Measurements from ENCODE around the gene TUBGCP6. TPM values are rescaled to one million over a fixed set of nuclear protein-coding genes. Genes with fewer than 3 reads are reported as not detected.

Gene TUBGCP6
- total RNA-seq, 3 donors from 2014 or later, result 34.2 to 66.2 (median 59.6) TPM

DNA sequence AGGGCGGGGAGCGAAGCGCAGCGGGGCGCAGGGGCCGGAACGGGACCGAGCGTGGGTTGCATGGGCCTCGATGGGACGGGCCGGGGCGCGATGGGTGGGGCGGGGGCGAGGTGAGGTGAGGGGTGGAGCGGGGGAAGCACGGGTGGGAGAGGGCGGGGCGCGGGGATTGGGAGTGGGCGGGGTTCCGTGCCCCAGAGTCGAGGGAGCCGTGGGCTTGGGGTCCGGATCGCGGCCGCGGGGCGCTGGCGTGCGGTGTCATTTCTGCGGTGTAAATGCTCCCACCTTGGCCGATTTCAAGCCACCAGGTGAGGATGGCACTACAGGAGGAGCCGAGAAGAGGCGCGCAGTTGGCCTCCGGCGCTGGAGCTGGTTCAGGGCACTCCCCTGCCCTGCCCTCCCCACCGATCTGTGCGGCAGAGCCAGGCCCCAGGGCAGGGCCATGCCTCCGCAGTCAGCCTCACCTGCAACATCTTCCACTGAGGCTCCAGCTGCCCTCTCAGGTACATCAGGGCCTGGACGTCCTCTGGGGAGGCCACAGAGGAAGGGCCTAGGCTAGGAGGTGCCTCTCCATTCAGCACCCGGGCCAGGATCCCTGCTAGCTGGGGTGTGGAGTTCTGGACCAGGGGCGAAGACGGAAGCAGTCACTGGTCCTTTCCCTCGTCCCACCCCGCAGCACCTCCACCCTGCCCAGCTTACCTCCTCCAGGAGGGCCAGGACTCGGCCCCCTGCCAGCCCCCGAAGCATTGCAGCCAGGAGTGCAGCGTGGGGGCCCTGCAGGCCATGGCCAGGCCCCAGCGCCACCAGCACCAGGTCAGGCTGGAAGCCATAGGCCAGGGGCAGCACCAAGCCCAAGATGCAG, 620 bp upstream of the TUBGCP6 start:
- Histone ChIP-seq H3K27me3 (no peaks in the 10 kb centered on the region), H3K4me1 (peaks cover 15 to 28% of the 10 kb centered on the region in 2 donors), H3K36me3 (no peaks in the 10 kb centered on the region), H3K9me3 (no peaks in the 10 kb centered on the region), H3K4me3 (peak overlapping the region; percentile 77 to 98 (median 93)), H3K27ac (peak overlapping the region; percentile 95 to 99)
- TF ChIP-seq POLR2AphosphoS5 (IDR thresholded peaks at IDR 0.05) (no peak), POLR2A (IDR thresholded peaks at IDR 0.05) (peak; percentile 4)
- TF ChIP-seq, protein P1, sequence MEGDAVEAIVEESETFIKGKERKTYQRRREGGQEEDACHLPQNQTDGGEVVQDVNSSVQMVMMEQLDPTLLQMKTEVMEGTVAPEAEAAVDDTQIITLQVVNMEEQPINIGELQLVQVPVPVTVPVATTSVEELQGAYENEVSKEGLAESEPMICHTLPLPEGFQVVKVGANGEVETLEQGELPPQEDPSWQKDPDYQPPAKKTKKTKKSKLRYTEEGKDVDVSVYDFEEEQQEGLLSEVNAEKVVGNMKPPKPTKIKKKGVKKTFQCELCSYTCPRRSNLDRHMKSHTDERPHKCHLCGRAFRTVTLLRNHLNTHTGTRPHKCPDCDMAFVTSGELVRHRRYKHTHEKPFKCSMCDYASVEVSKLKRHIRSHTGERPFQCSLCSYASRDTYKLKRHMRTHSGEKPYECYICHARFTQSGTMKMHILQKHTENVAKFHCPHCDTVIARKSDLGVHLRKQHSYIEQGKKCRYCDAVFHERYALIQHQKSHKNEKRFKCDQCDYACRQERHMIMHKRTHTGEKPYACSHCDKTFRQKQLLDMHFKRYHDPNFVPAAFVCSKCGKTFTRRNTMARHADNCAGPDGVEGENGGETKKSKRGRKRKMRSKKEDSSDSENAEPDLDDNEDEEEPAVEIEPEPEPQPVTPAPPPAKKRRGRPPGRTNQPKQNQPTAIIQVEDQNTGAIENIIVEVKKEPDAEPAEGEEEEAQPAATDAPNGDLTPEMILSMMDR (IDR thresholded peaks at IDR 0.05), result no peak
- DNase-seq (ENCODE audit: low spot score in 2 of 2), result no peak
- intact Hi-C loops (cut with DNase I; ENCODE audit: low total_unique reads), result no loop called here

DNA sequence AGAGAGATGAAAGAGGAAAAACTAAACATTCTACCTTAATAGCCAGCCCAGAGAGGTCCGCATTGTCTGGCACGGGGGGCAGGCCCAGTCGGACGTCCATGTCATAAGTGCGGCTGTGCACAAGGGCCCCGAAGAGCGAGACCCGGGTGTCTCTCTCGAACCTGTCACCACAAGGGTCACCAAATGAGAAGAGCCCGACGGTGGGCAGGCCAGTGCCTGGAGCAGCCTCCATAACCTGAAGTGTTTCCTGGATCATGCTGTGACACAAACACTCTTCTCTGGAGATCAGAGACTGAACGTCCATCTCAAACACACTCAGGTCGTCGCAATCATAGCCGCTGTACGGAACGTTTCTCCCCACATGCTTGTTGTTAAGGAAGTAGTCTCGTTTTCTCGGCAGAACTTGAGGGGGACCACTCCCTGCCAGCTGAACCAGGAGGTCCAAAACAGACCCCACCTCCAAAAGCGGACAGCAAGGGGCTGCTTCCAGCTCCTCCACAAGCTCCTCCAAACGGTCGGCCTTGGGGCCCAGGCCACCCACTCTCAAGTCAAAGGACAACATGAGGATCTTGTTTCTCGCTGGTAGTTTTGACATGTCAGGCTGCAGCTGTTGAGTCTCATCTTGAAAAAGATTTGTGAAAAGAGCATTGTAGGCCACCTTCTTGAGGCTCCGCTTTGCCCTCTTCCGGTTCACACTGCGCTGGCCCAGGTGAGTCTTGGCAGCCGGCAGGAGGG, 971 bp downstream of the TUBGCP6 start:
- peaks cover 7 to 19% of the 10 kb centered on the region in 2 donors for H3K4me1 ChIP-seq

DNA sequence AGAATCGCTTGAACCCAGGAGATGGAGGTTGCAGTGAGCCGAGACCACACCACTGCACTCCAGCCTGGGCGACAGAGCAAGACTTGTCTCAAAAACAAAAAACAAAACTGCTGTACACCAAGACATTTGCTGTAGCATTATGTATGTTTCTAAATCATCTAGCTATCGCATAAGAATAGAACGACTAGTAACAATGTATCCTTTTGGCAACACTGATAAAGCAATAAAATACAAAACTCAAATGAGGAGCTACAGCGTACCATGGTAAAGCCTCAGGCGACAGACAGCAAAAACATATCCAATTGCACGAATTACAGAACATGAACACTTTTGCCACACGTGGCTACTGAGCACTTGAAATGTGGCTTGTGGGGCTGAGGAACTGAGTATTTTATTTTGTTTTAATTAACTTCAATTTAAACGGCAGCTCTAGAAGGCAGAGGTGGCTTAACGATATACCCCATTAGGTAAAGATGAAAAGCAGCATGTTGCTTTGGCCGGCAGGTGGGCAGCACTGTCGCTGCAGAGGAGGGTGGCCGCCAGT, 2.3 kb downstream of the TUBGCP6 start:
- no peak for DNase-seq (ENCODE audit: low spot score in 2 of 2)
- peak overlapping the region; percentile 77 to 98 (median 93) for H3K4me3 ChIP-seq
- no peaks in the 10 kb centered on the region for H3K36me3 ChIP-seq
- no peaks in the 10 kb centered on the region for H3K27me3 ChIP-seq
- TF ChIP-seq POLR2AphosphoS5 (IDR thresholded peaks at IDR 0.05) (no peak), POLR2A (IDR thresholded peaks at IDR 0.05) (no peak)
- TF ChIP-seq, protein P1 (IDR thresholded peaks at IDR 0.05), result no peak
- intact Hi-C loops (cut with DNase I; ENCODE audit: low total_unique reads), result no loop called here
- H3K27ac ChIP-seq, result no peak overlapping the region
- H3K4me1 ChIP-seq, result peaks cover 7 to 19% of the 10 kb centered on the region in 2 donors
- no peaks in the 10 kb centered on the region for H3K9me3 ChIP-seq

More for the DNA sequence above, 971 bp downstream of the TUBGCP6 start:
- H3K4me3 ChIP-seq, result peak overlapping the region; percentile 77 to 98 (median 93)
- DNase-seq (ENCODE audit: low spot score in 2 of 2), result no peak
- H3K36me3 ChIP-seq, result no peaks in the 10 kb centered on the region
- intact Hi-C loops (cut with DNase I; ENCODE audit: low total_unique reads), result no loop called here
- no peaks in the 10 kb centered on the region for H3K27me3 ChIP-seq
- H3K9me3 ChIP-seq, result no peaks in the 10 kb centered on the region
- no peak for TF ChIP-seq POLR2AphosphoS5 (IDR thresholded peaks at IDR 0.05)
- TF ChIP-seq POLR2A (IDR thresholded peaks at IDR 0.05), result no peak
- TF ChIP-seq, protein P1 (IDR thresholded peaks at IDR 0.05), result no peak
- H3K27ac ChIP-seq, result peak overlapping the region; percentile 95 to 99

DNA sequence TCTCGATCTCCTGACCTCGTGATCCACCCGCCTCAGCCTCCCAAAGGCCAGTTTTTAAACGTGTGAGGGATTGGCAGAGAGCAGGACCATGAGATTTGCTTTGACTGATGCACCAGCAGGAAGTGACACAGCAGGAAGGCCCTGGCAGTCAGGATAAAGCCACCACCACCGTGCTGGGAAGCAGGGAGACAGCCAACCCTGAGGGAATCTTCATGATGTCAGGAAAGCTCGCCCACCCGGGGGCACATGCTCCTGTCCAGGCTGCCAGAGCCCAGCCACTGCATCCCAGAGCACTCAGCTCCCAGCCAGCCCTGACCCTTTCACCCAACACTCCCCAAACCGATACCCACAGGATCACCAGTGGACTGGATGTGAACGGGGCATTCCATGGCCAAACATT, 6.1 kb downstream of the TUBGCP6 start:
- no peaks in the 10 kb centered on the region for H3K36me3 ChIP-seq

More for the DNA sequence above, 6.1 kb downstream of the TUBGCP6 start:
- intact Hi-C loops (cut with DNase I; ENCODE audit: low total_unique reads), result no loop called here
- DNase-seq (ENCODE audit: low spot score in 2 of 2), result no peak
- H3K9me3 ChIP-seq, result no peaks in the 10 kb centered on the region
- H3K4me3 ChIP-seq, result no peak overlapping the region
- TF ChIP-seq POLR2A (IDR thresholded peaks at IDR 0.05), result no peak
- no peak for TF ChIP-seq POLR2AphosphoS5 (IDR thresholded peaks at IDR 0.05)
- TF ChIP-seq, protein P1 (IDR thresholded peaks at IDR 0.05), result no peak
- no peaks in the 10 kb centered on the region for H3K27me3 ChIP-seq
- peaks cover 0 to 12% of the 10 kb centered on the region in 2 donors for H3K4me1 ChIP-seq
- H3K27ac ChIP-seq, result no peak overlapping the region

Data from breast epithelium (tissue), 4 donors.